IPS-18a (cell line): ENCODE measurements around the gene MAP3K19.
"Not testable (repeated sequence)": the region's sequence is repeated elsewhere in the genome, so short reads cannot be mapped to it uniquely, and the experiment has no call there.

Experiments used
- H3K27ac ChIP-seq: one replicate; pipeline ENCODE4 v1.5.1; 2013; ENCODE audit warnings: low read length
- H3K27me3 ChIP-seq: one replicate; pipeline ENCODE4 v1.6.1; 2013; ENCODE audit warnings: mild to moderate bottlenecking, low read length; ENCODE audit not compliant: control insufficient read depth, insufficient read depth
- H3K36me3 ChIP-seq: one replicate; pipeline ENCODE4 v1.6.1; 2013; ENCODE audit warnings: low read depth, low read length; ENCODE audit not compliant: control insufficient read depth
- H3K4me1 ChIP-seq: one replicate; pipeline ENCODE4 v1.6.1; 2013; ENCODE audit warnings: low read depth, low read length; ENCODE audit not compliant: control insufficient read depth
- H3K4me3 ChIP-seq: one replicate; pipeline ENCODE4 v1.5.1; 2013; ENCODE audit warnings: low read length
- H3K9ac ChIP-seq: one replicate; pipeline ENCODE4 v1.6.1; 2013; ENCODE audit warnings: mild to moderate bottlenecking, low read length, moderate library complexity
- H3K9me3 ChIP-seq: one replicate; pipeline ENCODE4 v1.6.1; 2013; ENCODE audit warnings: low read depth, low read length; ENCODE audit not compliant: control insufficient read depth

The MAP3K19 gene

DNA sequence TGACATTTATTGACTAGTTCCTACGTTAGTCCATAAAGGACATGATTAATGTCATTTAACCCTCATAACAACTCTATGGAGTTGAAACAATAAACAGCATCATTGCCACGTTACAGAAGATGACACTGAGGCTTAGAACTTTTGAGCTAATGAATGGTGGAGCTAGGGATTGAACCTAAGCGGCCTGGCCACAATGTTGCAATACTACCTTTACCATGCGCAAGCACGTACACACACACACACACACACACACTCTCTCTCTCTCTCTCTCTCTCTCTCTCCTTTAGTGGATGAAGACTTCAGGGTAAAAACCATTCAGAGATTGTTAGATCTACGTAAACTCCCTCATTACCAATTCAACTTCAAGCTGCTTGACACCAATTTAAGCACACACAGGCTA lies 875 bp upstream of the MAP3K19 start:
- H3K4me1 ChIP-seq: peaks cover 4% of the 10 kb centered on the region
- H3K27ac ChIP-seq: no peak overlapping the region
- H3K27me3 ChIP-seq: no peaks in the 10 kb centered on the region

DNA sequence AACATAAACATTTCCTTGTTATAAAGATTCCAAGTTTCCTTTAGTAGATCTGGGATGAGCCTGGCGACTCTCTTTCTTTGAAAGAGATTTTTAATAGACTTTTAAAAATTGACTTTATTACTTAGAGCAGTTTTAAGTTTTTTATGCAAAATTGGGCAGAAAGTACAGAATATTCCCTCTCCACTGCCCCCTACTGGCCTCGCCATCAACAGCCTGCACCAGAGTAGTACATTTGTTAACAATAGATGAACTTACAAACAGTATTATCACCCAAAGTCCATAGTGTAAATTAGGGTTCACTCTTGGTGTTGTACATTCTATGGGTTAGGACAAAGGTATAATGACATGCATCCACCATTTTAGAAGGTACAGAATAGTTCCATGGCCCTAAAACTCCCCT lies 3.9 kb downstream of the MAP3K19 start:
- Histone ChIP-seq H3K9ac (no peak overlapping the region), H3K4me3 (no peak overlapping the region), H3K27me3 (no peaks in the 10 kb centered on the region), H3K9me3 (no peaks in the 10 kb centered on the region), H3K36me3 (no peaks in the 10 kb centered on the region), H3K27ac (no peak overlapping the region), H3K4me1 (no peaks in the 10 kb centered on the region)

More for the DNA sequence above, 875 bp upstream of the MAP3K19 start:
- no peak overlapping the region for H3K4me3 ChIP-seq
- no peaks in the 10 kb centered on the region for H3K36me3 ChIP-seq
- H3K9me3 ChIP-seq: no peaks in the 10 kb centered on the region
- no peak overlapping the region for H3K9ac ChIP-seq

DNA sequence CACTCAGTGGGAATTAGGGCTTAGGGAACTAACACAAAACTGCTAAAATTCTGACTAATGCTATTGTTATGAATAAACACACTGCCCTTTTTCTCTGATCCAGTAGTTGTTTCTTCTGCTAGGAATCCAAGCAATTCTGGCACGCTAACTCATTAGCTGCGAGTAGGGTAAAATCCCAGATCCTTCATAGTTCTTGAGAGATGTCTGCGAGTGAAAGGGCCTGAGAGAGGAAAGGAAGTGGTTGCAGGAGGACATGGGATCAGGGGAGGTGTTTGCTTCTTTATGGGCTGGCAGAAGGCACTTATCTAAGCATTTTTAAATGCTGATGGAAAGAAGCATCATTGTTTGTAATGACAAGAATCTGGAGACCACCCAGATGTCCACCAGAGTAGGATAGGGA lies 9.4 kb downstream of the MAP3K19 start:
- H3K27ac ChIP-seq: no peak overlapping the region
- H3K4me1 ChIP-seq: no peaks in the 10 kb centered on the region
- no peak overlapping the region for H3K4me3 ChIP-seq
- H3K27me3 ChIP-seq: no peaks in the 10 kb centered on the region
- no peaks in the 10 kb centered on the region for H3K9me3 ChIP-seq
- H3K36me3 ChIP-seq: no peaks in the 10 kb centered on the region
- H3K9ac ChIP-seq: no peak overlapping the region

DNA sequence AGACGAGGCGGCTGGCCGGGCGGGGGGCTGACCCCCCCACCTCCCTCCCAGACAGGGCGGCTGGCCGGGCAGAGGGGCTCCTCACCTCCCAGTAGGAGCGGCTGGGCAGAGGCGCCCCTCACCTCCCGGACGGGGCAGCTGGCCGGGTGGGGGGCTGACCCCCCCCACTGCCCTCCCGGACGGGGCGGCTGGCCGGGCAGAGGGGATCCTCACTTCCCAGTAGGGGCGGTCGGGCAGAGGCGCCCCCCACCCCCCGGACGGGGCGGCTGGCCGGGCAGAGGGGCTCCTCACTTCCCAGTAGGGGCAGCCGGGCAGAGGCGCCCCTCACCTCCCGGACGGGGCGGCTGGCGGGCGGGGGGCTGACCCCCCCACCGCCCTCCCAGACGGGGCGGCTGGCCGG lies 14.0 kb downstream of the MAP3K19 start:
- not testable (repeated sequence) for H3K27ac ChIP-seq, H3K4me1 ChIP-seq, H3K9me3 ChIP-seq, H3K9ac ChIP-seq, H3K4me3 ChIP-seq, H3K36me3 ChIP-seq, H3K27me3 ChIP-seq

DNA sequence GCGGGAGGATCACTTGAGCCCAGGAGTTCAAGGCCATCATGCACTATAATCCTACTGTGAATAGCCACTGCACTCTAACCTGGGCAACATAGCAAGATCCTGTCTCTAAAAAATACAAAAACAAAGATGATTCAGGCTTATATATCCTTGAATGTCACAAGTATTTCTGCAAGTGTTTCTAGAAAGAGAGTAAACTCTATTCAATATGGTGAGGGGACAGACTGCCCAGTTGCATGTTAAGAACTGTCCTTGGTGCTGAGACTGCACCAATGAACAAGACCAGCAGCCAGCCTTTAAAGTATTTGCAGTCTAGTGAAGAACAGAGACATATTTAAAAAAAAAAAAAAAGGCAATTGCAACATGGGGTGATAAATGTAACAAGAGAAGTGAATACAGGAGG lies 16.4 kb downstream of the MAP3K19 start:
- H3K4me1 ChIP-seq: no peaks in the 10 kb centered on the region
- H3K9me3 ChIP-seq: no peaks in the 10 kb centered on the region
- no peaks in the 10 kb centered on the region for H3K27me3 ChIP-seq
- H3K27ac ChIP-seq: no peak overlapping the region
- H3K4me3 ChIP-seq: no peak overlapping the region
- no peak overlapping the region for H3K9ac ChIP-seq
- H3K36me3 ChIP-seq: no peaks in the 10 kb centered on the region

DNA sequence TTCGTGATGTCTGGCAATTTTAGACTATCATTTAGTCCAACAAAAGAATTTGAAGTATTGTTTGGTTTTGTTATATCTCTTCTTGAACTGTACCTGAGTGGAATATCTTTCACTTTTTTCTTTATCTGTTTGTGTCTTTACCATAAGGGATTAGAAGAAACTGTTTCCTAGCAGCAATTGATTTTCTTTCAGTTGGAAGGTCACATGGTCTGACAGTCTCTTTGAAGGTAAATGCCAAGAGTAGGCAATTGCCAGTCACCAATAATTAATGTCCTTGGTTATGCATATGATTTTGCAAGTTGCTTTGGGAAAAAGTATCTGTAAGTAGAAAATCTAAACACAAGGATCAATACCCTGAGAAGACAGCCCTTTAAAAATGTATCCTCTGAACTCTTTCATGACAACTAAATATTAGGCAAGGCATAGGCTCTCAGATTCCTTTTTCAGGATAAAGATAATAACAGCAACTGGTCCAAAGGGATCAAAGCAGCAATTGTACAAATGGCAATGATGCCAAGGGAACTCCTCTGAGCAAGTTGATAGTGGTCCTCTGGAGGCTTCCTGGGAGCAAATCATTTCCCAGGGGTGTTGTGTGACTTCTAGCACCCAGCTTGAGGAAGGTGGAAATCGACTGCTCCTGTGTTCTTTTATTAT lies 17.6 kb downstream of the MAP3K19 start:
- Histone ChIP-seq H3K9ac (no peak overlapping the region), H3K9me3 (no peaks in the 10 kb centered on the region), H3K36me3 (no peaks in the 10 kb centered on the region), H3K27me3 (no peaks in the 10 kb centered on the region), H3K4me1 (no peaks in the 10 kb centered on the region), H3K4me3 (no peak overlapping the region), H3K27ac (no peak overlapping the region)

DNA sequence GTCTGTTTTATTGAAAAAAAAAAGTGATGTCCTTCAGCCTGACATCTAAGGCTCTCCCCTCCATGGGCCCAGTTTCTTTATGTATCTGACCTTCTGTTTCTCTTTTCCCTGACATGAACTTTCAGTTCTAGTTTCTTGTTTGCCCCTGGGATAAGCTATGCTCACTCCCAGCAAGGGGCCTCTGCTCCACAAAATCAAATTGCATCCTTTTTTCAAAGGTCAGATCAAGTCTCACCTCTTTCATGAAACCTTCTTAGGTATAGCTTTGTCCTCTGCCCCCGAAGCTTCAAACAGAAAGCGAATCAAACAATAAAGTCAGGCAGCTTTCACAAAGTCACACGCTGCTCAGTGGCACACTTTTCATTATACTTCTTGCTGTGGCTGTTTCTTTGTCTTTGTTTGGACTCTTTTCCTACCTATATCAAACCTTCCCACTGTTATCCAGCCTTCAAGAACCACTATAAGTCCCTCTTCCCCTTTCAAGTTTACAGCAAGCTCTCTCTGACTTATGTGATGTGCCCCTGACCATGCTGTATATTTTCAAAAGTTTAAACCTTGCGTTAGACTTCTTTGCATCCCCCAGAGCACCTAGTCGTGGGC lies 23.3 kb downstream of the MAP3K19 start:
- Histone ChIP-seq H3K9ac (no peak overlapping the region), H3K27ac (no peak overlapping the region), H3K27me3 (no peaks in the 10 kb centered on the region), H3K36me3 (no peaks in the 10 kb centered on the region), H3K9me3 (no peaks in the 10 kb centered on the region), H3K4me1 (no peaks in the 10 kb centered on the region), H3K4me3 (no peak overlapping the region)

DNA sequence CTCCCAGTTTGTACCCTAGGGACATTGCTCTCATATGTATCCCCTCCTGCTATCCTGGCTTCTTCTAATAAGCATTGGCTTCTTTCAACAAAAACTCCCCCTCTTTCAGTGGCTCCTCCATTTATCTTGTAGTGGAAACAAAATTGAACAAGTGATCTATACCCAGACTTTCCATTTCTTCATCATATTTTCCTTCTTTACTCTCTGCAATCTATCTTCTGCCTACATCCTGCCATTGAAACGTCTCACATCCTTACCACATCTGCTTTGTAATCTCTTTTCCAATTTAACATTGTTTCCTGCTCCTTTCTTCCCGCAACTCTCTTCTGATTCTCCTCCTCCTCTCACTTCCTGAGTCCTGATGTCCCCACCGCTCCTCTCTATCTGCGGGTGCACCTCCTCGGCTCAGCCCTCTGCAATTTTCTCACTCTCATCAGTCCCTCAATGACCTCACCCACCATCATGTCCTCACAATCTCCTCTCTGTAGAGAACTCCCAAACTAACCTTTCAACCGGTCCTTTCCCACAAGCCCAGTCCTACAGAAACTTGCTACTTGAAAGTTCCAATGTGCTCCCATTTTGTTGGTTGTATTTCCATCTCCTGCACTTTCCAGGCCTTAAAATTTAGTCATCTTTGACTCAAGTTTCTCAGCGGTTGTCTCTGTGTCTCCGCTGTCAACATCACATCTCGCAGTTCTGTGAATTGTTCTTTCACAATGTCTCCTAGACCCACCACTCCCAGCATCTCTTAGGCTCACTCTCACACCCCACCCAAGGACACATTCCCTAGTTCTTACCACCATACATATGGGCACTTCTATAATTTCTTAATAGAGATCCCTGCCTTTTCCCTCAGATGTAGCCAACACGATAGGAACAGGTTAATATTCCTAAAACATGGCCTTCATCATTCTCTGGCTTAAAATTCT lies 24.0 kb downstream of the MAP3K19 start:
- Histone ChIP-seq H3K36me3 (no peaks in the 10 kb centered on the region), H3K9me3 (no peaks in the 10 kb centered on the region), H3K27ac (no peak overlapping the region), H3K4me3 (no peak overlapping the region), H3K9ac (no peak overlapping the region), H3K4me1 (no peaks in the 10 kb centered on the region), H3K27me3 (no peaks in the 10 kb centered on the region)

DNA sequence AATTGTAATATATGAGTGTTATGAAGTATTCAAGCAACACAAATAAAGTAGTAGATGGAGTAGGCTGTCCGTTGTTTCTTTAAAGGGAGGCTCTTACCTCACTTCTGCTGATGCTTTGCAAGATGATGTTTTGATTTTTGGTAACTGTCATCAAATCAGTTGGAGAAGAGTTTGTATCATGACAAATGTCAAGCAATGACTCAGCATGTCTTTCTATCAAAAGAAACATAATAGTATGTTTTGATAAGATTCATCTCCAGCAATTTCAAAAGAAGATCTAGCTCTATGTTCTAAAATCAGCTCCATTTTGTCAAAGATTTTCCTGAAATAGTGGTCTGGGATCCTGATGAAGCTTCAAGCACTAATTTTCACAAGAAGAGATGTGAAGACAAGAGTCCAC lies 25.6 kb downstream of the MAP3K19 start:
- Histone ChIP-seq H3K27ac (no peak overlapping the region), H3K9me3 (no peaks in the 10 kb centered on the region), H3K27me3 (no peaks in the 10 kb centered on the region), H3K9ac (no peak overlapping the region), H3K4me3 (no peak overlapping the region), H3K36me3 (no peaks in the 10 kb centered on the region), H3K4me1 (no peaks in the 10 kb centered on the region)

DNA sequence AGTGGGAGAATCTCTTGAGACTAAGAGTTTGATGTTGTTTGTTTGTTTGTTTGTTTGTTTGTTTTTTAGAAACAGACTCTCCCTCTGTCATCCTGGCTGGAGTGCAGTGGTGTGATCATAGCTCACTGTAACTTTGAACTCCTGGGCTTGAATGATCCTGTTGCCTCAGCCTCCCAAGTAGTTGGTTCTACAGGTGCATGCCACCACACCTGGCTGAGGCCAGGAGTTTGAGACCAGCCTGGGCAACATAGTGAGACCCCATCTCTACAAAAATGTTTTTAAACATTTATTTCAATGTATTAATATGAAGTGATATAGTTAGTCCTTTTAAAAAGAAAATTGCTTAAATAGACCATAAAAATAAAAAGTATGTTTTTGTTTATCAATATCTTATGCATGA lies 35.6 kb downstream of the MAP3K19 start:
- H3K27me3 ChIP-seq: no peaks in the 10 kb centered on the region
- no peak overlapping the region for H3K9ac ChIP-seq
- H3K4me3 ChIP-seq: no peak overlapping the region
- no peak overlapping the region for H3K27ac ChIP-seq
- H3K4me1 ChIP-seq: peaks cover 4% of the 10 kb centered on the region
- no peaks in the 10 kb centered on the region for H3K9me3 ChIP-seq
- no peaks in the 10 kb centered on the region for H3K36me3 ChIP-seq

DNA sequence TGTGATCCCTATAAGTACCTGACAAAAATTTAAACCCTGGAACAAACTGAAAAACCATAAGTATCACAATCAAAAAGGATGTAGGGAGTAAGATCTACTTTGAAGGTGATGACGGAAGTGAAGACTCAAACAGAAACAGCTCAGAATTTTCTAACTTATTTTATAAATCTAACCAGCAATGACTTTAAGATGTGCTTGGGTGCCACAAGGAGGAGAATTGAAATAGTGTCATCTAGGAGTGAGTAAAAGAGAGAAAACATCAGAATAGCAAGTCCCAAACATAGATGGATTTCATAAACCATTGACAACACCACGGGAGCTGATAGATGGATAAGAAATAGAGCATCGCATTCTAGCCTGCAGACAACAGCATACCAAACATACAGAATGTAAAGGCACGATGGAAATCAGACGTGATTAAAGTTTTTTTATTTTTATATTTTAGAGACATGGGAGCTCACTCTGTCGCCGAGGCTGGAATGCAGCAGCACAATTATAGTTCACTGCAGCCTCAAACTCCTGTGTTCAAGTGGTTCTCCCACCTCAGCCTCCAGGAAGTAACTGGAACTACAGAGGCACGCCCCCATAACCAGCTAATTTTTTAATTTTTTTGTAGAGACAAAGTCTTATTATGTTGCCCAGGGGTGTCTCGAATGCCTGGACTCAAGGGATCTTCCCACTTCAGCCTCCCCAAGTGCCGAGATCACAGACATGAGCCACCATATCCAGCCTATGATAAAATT lies 36.9 kb downstream of the MAP3K19 start:
- Histone ChIP-seq H3K9ac (no peak overlapping the region), H3K27me3 (no peaks in the 10 kb centered on the region), H3K9me3 (no peaks in the 10 kb centered on the region), H3K4me1 (peaks cover 11% of the 10 kb centered on the region), H3K36me3 (no peaks in the 10 kb centered on the region), H3K4me3 (no peak overlapping the region), H3K27ac (no peak overlapping the region)
